HCT116 (cell line): ENCODE measurements around the gene DIP2C.

ENCODE experiments used
- ELF1 ChIP-seq: IDR thresholded peaks from 2 replicates; pipeline ENCODE4 v1.6.1; 2012; ENCODE audit warnings: low read depth, borderline replicate concordance
- EZH2 ChIP-seq: fragments of 200-600 bp; sonication (generic); IDR thresholded peaks from 2 replicates; pipeline ENCODE4 v1.6.1; 2017; ENCODE audit warnings: antibody characterized with exemption, mixed run types
- EZH2phosphoT487 ChIP-seq: fragments of 200-600 bp; IDR thresholded peaks from 2 replicates; pipeline ENCODE4 v1.6.1; 2018; ENCODE audit warnings: antibody characterized with exemption, borderline replicate concordance
- POLR2A ChIP-seq: IDR thresholded peaks from 2 replicates; pipeline ENCODE4 v1.7.0; 2011; ENCODE audit warnings: borderline replicate concordance; ENCODE audit not compliant: insufficient read depth, insufficient read length; ENCODE audit errors: extremely low read depth
- TCF7L2 ChIP-seq: IDR thresholded peaks from 2 replicates; pipeline ENCODE4 v1.7.0; 2011; ENCODE audit warnings: borderline replicate concordance, inconsistent platforms; ENCODE audit not compliant: insufficient read depth, insufficient read length; ENCODE audit errors: extremely low read depth
- YY1 ChIP-seq: IDR thresholded peaks from 2 replicates; pipeline ENCODE4 v1.6.1; 2011; ENCODE audit warnings: low read length, low read depth, moderate library complexity, mild to moderate bottlenecking; ENCODE audit not compliant: insufficient replicate concordance; ENCODE audit errors: extremely low read depth
- TF ChIP-seq, protein P1 (sequence below), 3 experiments: fragments of 200-600 bp in 1 of 3; sonication (generic) in 1 of 3; IDR thresholded peaks in 2 of 3; conservative IDR thresholded peaks in 1 of 3; 2 replicates each; pipeline ENCODE4 v1.5.1; 2012 to 2017; ENCODE audit warnings: low read depth in 2 of 3, low read length in 2 of 3, antibody characterized with exemption in 1 of 3, borderline replicate concordance in 1 of 3, control low read depth in 1 of 3, mild to moderate bottlenecking in 1 of 3, mixed read lengths in 1 of 3, mixed run types in 1 of 3, moderate library complexity in 1 of 3; ENCODE audit not compliant: insufficient read depth in 1 of 3
- TF ChIP-seq, protein P2 (sequence below): IDR thresholded peaks from 2 replicates; pipeline ENCODE4 v1.6.1; 2012

DNA sequence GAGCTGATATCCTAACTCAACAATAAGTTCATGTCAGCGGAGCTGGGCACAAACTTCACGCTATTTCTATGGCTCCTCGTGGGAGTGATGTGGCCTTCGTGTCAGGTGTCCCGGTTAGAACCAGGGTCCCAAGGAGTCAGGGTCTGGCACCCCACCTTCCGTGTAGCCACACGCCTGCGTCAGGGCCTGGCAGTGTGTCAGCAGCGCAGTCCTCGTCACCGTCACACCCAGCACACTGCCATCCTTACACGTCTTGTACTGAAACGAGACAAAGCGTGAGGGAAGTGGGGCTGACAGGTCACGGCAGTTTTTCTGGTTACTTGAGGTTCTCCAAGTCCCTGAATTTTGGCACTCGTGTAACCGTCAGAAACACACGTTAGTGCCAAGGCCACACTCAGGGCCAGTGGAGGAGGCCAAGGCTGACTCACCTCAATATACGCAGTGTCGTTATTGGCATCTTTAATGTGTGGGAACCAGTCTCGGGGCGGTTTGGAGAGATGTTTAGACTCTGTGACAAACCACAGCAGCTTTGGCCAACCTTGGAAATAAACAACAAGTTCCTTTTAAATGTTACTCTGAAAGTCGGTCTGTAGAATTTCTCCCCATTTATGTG is 299.5 kb downstream of the DIP2C start:
- no peak for TF ChIP-seq EZH2phosphoT487
- TF ChIP-seq, protein P1, sequence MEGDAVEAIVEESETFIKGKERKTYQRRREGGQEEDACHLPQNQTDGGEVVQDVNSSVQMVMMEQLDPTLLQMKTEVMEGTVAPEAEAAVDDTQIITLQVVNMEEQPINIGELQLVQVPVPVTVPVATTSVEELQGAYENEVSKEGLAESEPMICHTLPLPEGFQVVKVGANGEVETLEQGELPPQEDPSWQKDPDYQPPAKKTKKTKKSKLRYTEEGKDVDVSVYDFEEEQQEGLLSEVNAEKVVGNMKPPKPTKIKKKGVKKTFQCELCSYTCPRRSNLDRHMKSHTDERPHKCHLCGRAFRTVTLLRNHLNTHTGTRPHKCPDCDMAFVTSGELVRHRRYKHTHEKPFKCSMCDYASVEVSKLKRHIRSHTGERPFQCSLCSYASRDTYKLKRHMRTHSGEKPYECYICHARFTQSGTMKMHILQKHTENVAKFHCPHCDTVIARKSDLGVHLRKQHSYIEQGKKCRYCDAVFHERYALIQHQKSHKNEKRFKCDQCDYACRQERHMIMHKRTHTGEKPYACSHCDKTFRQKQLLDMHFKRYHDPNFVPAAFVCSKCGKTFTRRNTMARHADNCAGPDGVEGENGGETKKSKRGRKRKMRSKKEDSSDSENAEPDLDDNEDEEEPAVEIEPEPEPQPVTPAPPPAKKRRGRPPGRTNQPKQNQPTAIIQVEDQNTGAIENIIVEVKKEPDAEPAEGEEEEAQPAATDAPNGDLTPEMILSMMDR (IDR thresholded peaks at IDR 0.05 in 2 of 3, conservative IDR thresholded peaks at IDR 0.05 in 1 of 3; ENCODE audit: borderline replicate concordance in 1 of 3, insufficient read depth in 1 of 3, low read depth in 2 of 3, low read length in 2 of 3): no peak
- no peak for TF ChIP-seq POLR2A
- TF ChIP-seq EZH2: no peak
- no peak for TF ChIP-seq ELF1
- TF ChIP-seq, protein P2, sequence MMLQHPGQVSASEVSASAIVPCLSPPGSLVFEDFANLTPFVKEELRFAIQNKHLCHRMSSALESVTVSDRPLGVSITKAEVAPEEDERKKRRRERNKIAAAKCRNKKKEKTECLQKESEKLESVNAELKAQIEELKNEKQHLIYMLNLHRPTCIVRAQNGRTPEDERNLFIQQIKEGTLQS: no peak
- no peak for TF ChIP-seq TCF7L2
- TF ChIP-seq YY1: no peak
